T-helper 17 cell (primary cell): ENCODE results near the gene NR1D2. TPM values are rescaled to one million over a fixed set of nuclear protein-coding genes. Genes with fewer than 3 reads are reported as not detected.

Experiments used
- ATAC-seq: fragments of 150-1000 bp; cut with Tn5 transposase; 2 replicates; pipeline ENCODE4 v1.10.0; 2021; ENCODE audit warnings: mild to moderate bottlenecking, moderate library complexity
- DNase-seq, 3 donors: peaks; one replicate each; pipeline versions ENCODE4 v3.0.0 to v3.0.0-alpha.2; 2020 to 2021
- H3K9me3 ChIP-seq: one replicate; pipeline ENCODE4 v1.7.0; 2013; ENCODE audit warnings: low read length, mild to moderate bottlenecking; ENCODE audit not compliant: control insufficient read depth, poor library complexity, severe bottlenecking
- H3K27ac Mint-ChIP-seq: one replicate; pipeline ENCODE4 v1.8.0; 2022; ENCODE audit warnings: mild to moderate bottlenecking, moderate library complexity, mixed read lengths
- H3K27me3 Mint-ChIP-seq: one replicate; pipeline ENCODE4 v1.8.0; 2022; ENCODE audit warnings: mixed read lengths
- H3K36me3 Mint-ChIP-seq: one replicate; pipeline ENCODE4 v1.8.0; 2022; ENCODE audit warnings: low read depth, mixed read lengths
- H3K4me1 Mint-ChIP-seq: one replicate; pipeline ENCODE4 v1.8.0; 2022; ENCODE audit warnings: mild to moderate bottlenecking, mixed read lengths
- H3K4me3 Mint-ChIP-seq: one replicate; pipeline ENCODE4 v1.8.0; 2022; ENCODE audit warnings: mild to moderate bottlenecking, moderate library complexity, mixed read lengths
- total RNA-seq, 4 donors: library from RNA in 2 of 4; stranded (reverse) in 2 of 4; gene quantifications; one replicate each; pipeline ENCODE4 v1.2.3 and lab custom pipeline; 2022 to 2026

NR1D2 gene
- total RNA-seq, 2 donors from 2014 or later = 132 to 171 TPM

GRCh38 chr3:23984934-23985333, 39.8 kb downstream of the NR1D2 start:
- no peak overlapping the region for H3K27ac Mint-ChIP-seq
- no peak overlapping the region for H3K4me3 Mint-ChIP-seq
- H3K36me3 Mint-ChIP-seq = no peaks in the 10 kb centered on the region
- no peaks in the 10 kb centered on the region for H3K9me3 ChIP-seq
- no peak for DNase-seq
- ATAC-seq = no peak
- peaks cover 12% of the 10 kb centered on the region for H3K4me1 Mint-ChIP-seq
- H3K27me3 Mint-ChIP-seq = no peaks in the 10 kb centered on the region

GRCh38 chr3:23985747-23986544, 40.9 kb downstream of the NR1D2 start:
- H3K36me3 Mint-ChIP-seq = no peaks in the 10 kb centered on the region
- no peaks in the 10 kb centered on the region for H3K27me3 Mint-ChIP-seq
- H3K4me1 Mint-ChIP-seq = peaks cover 7% of the 10 kb centered on the region

GRCh38 chr3:23987356-23987755, 42.3 kb downstream of the NR1D2 start:
- H3K9me3 ChIP-seq = no peaks in the 10 kb centered on the region
- peaks cover 12% of the 10 kb centered on the region for H3K4me1 Mint-ChIP-seq
- H3K36me3 Mint-ChIP-seq = no peaks in the 10 kb centered on the region
- peak overlapping the region; percentile 57 for H3K27ac Mint-ChIP-seq
- H3K27me3 Mint-ChIP-seq = no peaks in the 10 kb centered on the region
- peak overlapping the region; percentile 19 for H3K4me3 Mint-ChIP-seq
- DNase-seq = no peak
- ATAC-seq = no peak

More at GRCh38 chr3:23985747-23986544, 40.9 kb downstream of the NR1D2 start:
- H3K9me3 ChIP-seq = no peaks in the 10 kb centered on the region
- Mint-ChIP-seq H3K4me3 (no peak overlapping the region), H3K27ac (peak overlapping the region; percentile 37)
- DNase-seq = no peak
- ATAC-seq = no peak

DNA sequence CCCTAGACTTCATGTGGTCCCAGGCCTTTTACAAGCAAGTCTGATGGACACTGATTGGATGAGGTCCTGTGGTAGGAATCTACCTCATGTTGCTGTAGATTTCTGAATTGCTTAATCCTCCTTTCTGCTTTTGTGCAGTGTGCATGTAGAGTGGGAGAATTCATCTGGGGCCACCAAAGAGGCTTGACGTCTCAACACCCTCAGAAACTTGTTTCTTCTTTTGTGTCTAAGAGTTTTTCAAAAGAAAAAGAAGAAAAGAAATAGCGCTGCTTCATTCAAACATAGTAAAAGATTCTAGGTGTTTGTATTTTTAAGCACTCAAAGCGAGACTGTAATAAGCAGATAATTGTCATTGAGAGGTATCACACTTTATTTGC, 46.2 kb downstream of the NR1D2 start:
- H3K27ac Mint-ChIP-seq = peak overlapping the region; percentile 51
- no peaks in the 10 kb centered on the region for H3K9me3 ChIP-seq
- no peaks in the 10 kb centered on the region for H3K27me3 Mint-ChIP-seq
- no peak for DNase-seq
- H3K4me1 Mint-ChIP-seq = peaks cover 10% of the 10 kb centered on the region
- H3K4me3 Mint-ChIP-seq = no peak overlapping the region
- H3K36me3 Mint-ChIP-seq = no peaks in the 10 kb centered on the region
- ATAC-seq = no peak

DNA sequence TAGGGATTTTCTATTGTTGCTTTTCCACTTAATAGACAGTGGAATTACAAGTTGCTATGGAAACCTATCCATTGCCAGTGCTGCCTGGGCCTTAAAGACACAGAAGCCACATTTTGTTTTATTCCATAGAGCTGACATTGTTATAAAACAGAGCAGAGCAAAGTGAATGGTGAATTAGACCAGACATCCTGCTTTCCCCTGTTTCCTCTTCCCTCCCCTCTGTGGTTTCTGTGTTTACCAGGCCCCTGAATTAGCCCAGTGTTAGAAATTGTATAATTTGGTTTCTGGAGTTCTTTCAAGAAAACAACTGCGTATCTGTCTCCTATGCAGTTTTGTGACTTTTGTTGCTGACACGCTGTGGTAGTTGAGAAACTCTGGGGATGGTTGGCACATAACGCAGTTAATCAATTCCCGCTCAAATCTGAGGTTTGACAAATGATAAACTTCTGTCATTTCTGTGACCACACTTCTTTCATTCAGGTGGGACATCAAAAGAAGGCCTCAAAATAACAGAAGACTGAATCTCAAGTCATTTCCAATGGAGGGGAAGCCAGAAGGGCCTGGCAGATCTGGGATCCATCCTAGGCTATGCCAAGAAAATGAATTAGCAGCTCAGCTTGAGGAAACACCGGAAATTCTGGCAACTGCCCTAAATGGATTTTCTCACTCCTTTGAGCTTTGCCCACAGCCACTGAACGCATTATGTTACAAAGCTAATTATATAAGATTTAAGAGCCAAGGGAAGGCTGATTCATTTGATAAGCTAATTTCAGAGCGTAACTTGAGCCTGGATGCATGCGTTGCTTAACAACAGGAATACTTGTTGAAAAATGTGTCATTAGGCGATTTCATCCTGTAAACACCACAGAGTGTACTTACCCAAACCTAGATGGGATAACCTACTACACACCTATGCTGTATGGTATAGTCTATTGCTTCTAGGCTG, 46.9 kb downstream of the NR1D2 start:
- Mint-ChIP-seq H3K36me3 (no peaks in the 10 kb centered on the region), H3K4me1 (peaks cover 10% of the 10 kb centered on the region), H3K27ac (peak overlapping the region; percentile 51), H3K27me3 (no peaks in the 10 kb centered on the region), H3K4me3 (no peak overlapping the region)
- ATAC-seq = no peak
- no peaks in the 10 kb centered on the region for H3K9me3 ChIP-seq
- no peak for DNase-seq

DNA sequence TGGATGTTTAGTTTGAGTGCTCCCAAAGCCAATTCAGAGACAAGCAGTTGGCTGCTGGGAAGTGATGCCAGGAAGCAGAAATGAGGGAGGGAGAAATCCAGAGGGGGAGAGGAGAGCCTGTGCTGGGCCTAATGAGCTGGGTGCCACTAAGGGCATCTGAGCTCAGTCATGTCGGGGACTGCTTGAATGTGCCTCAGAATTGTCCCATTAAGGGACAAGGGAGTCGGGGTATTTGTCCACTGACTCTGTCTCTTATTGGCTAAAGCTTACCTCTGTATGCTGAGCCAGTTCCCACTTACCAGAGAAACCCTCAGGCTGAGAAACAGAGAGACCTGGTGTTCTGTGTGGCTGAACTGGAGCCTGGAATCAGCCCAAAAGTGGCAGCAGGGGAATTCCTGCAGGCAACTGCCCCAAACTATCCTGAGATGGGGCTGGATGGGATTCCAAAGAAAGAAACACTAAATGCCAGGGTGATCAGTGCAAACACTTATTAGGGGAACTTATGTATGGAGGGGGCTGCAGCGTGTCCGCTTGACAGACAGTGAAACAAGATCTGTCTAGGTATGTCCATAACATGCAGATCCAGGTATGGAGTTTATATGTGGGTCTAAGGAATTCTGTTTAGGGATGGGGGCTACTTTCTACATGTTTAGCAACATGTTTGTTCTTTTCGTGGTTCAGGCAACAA, 48.6 kb downstream of the NR1D2 start:
- Mint-ChIP-seq H3K27ac (peak overlapping the region; percentile 8), H3K4me1 (peaks cover 10% of the 10 kb centered on the region), H3K36me3 (no peaks in the 10 kb centered on the region), H3K27me3 (no peaks in the 10 kb centered on the region), H3K4me3 (no peak overlapping the region)
- ATAC-seq = no peak
- no peak for DNase-seq
- H3K9me3 ChIP-seq = no peaks in the 10 kb centered on the region

GRCh38 chr3:23994244-23994569, 49.1 kb downstream of the NR1D2 start:
- ATAC-seq (no peak), DNase-seq (no peak)
- H3K27ac Mint-ChIP-seq = peak overlapping the region; percentile 8
- H3K36me3 Mint-ChIP-seq = no peaks in the 10 kb centered on the region
- H3K27me3 Mint-ChIP-seq = peaks cover 4% of the 10 kb centered on the region
- H3K4me3 Mint-ChIP-seq = no peak overlapping the region
- H3K9me3 ChIP-seq = no peaks in the 10 kb centered on the region
- peaks cover 13% of the 10 kb centered on the region for H3K4me1 Mint-ChIP-seq

DNA sequence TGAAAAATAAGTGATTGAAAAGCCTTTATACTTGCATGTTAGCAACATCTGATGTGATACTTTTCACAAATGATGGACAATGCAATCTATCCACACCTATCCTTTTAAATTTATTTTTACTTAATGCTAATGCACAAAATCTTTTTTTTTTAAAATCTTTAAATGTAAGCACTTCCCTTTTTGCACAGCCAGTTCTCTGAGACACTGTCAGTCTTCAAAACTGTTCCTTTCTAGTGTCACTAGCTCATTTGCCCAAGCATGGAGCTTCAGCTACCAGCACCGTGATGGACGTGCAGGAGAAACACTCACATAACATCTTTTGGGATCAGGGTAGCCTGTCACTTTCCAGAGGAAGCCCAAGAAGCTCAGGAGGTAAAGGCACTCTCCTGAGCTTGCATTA, 50.1 kb downstream of the NR1D2 start:
- ATAC-seq = no peak
- Mint-ChIP-seq H3K4me3 (no peak overlapping the region), H3K36me3 (no peaks in the 10 kb centered on the region)

DNA sequence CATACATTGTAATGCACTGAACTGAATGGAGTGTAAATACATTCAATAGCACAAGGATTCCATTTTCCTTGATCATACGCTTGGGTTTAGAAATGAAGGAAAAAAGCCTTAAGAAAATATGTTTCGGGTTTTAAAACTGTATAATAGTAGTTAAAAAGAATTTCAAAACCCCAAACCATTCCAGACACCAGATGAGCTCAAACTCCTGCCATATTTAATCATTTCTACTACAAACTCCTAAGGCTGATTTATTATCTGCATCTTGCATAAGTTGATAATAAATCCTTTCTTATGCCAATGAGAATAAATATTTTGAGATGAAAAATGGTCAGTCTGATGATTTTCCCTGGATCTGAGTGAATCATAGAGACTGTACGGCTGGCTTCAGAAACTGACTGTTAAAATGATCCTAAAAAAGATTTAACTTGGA, 51.0 kb downstream of the NR1D2 start:
- H3K27ac Mint-ChIP-seq = no peak overlapping the region
- H3K4me3 Mint-ChIP-seq = no peak overlapping the region
- DNase-seq (no peak), ATAC-seq (no peak)
- H3K9me3 ChIP-seq = no peaks in the 10 kb centered on the region
- peaks cover 13% of the 10 kb centered on the region for H3K4me1 Mint-ChIP-seq
- peaks cover 5% of the 10 kb centered on the region for H3K27me3 Mint-ChIP-seq
- no peaks in the 10 kb centered on the region for H3K36me3 Mint-ChIP-seq

More for the DNA sequence above, 50.1 kb downstream of the NR1D2 start:
- H3K9me3 ChIP-seq = no peaks in the 10 kb centered on the region
- peaks cover 13% of the 10 kb centered on the region for H3K4me1 Mint-ChIP-seq
- H3K27ac Mint-ChIP-seq = no peak overlapping the region
- peaks cover 5% of the 10 kb centered on the region for H3K27me3 Mint-ChIP-seq
- no peak for DNase-seq

GRCh38 chr3:23999012-23999641, 54.0 kb downstream of the NR1D2 start:
- ATAC-seq (no peak), DNase-seq (peak; percentile 31 to 54 (median 31))
- Mint-ChIP-seq H3K27me3 (peaks cover 5% of the 10 kb centered on the region), H3K4me1 (peaks cover 4% of the 10 kb centered on the region), H3K27ac (no peak overlapping the region), H3K4me3 (no peak overlapping the region), H3K36me3 (no peaks in the 10 kb centered on the region)
- H3K9me3 ChIP-seq = no peaks in the 10 kb centered on the region

GRCh38 chr3:24002129-24002528, 57.0 kb downstream of the NR1D2 start:
- ATAC-seq = no peak
- Mint-ChIP-seq H3K36me3 (no peaks in the 10 kb centered on the region), H3K27me3 (peaks cover 5% of the 10 kb centered on the region), H3K4me3 (no peak overlapping the region), H3K27ac (no peak overlapping the region), H3K4me1 (peaks cover 4% of the 10 kb centered on the region)
- no peak for DNase-seq
- no peaks in the 10 kb centered on the region for H3K9me3 ChIP-seq

DNA sequence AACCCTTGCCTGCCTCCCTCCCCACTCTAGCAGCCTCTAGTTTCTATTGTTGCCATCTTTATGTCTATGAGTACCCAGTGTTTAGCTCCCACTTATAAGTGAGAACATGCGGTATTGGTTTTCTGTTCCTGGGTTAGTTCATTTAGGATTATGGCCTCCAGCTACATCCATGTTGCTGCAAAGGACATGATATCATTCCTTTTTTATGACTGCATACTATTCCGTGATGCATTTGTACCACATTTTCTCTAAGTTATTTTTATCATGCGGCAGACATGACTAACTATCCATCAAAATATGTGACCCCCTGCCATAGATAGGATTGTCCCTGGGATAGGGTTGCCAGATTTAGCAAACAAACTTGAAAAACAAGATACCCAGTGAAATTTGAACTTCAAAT, 58.4 kb downstream of the NR1D2 start:
- Mint-ChIP-seq H3K4me3 (no peak overlapping the region), H3K4me1 (peaks cover 4% of the 10 kb centered on the region), H3K27ac (no peak overlapping the region), H3K27me3 (peaks cover 5% of the 10 kb centered on the region), H3K36me3 (no peaks in the 10 kb centered on the region)
- DNase-seq (no peak), ATAC-seq (no peak)
- H3K9me3 ChIP-seq = no peaks in the 10 kb centered on the region
